HG02884 (cell line): ENCODE measurements around the gene CCDC47.
"Not testable (repeated sequence)": the region's sequence is repeated elsewhere in the genome, so short reads cannot be mapped to it uniquely, and the experiment has no call there.

Source experiments
- ATAC-seq: cut with Tn5 transposase; IDR thresholded peaks from one replicate; pipeline ENCODE4 v1.9.1; 2021; ENCODE audit warnings: mild to moderate bottlenecking, moderate library complexity; ENCODE audit not compliant: unreplicated experiment

Gene CCDC47

GRCh38 chr17:63773272-63774140, at the start of gene CCDC47:
Gene CCDC47, minus strand, starts transcription at chr17:63773597. Its CDS starts 7,422 bp downstream, at chr17:63766175.
- peak; percentile 85 for ATAC-seq

DNA sequence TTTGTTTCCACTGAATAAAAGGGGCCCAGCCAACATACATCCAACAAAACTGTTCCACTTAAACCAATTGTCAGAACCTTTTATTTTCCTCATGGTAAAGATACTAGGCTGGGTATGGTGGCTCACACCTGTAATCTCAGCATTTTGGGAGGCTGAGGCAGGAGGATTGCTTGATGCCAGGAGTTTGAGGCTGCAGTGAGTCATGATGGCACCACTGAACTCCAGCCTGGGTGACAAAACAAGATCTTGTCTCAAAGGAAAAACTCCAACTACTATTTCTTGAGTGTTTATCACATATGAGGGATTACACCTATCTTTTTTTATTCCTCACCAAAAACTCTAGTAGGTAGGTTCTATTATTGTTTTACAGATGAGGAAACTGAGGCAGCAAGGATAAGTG, 49.1 kb upstream of the CCDC47 start:
- ATAC-seq: no peak

- no peak for ATAC-seq
Observed at GRCh38 chr17:63821804-63822203, 48.4 kb upstream of the CCDC47 start.

DNA sequence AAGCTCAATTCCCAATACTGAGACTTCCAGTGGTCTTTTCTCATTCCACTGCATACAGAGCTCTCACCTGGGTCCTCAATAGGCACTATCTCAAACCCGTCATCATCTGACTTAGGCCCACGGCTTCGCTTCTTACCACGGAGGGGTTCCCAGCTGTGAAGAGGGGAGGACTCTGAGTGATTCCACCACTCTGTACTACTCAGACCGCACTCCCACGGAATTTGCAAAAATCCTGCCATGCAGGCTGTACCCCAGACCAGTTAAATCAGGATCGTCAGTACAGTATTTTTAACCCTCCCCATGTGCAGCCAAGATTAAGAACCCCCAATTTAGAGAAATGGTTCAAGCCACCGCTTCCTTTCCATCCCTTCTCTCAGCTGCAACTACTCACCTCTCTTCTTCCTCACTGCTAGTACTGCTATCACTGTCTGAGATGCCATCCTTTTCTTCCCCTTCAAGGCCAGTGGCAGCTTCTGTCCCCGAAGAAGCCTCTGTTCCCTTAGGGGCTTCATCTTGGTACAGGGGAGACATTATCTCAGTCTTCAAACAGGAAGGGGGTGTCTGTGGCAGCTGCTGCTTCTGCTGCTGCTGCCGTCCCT, 47.7 kb upstream of the CCDC47 start:
- no peak for ATAC-seq

DNA sequence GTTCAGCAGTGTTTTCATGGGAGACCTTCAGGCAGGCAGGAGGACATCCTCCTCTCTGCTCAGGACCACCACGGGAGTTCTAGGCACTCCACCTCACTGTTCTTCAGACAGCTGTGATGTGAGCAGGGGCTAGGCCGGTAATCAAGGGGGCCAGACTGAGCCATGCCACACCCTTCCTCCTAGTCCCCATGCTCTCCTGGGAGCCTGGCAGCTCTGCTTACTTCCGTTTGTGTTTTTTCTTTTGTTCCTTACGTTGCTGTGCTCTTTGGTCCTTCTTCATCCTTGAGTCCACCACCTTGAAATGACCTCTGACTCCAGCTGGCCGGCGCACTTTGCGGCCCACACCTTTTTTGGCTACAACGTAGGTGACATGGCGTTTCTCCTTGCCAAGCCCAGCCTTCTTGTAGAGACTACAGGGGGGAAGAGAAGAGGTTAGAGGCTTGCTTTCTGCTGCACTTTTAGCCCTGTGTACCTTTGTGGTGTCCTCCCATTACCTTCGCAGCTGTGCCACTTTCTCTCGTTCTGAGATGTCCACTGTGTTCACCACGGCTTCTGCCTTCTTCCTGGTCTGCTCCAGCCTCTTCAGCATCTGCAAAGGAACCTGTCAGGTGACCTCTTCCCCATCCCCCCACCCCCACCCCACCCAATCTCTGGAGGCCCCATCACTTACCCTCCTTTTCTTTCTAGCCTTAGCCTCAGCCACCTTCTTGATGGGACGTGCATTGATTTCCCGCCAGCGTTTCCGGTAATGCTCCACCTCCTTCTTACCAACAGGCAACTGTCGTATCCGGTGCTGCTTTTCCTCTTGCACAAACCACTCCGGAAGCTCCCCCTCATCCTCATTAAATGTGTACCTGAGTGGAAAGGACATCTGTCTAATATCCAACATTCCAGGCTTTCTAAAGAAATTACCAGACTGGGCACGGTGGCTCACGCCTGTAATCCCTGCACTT, 46.5 kb upstream of the CCDC47 start:
- no peak for ATAC-seq

DNA sequence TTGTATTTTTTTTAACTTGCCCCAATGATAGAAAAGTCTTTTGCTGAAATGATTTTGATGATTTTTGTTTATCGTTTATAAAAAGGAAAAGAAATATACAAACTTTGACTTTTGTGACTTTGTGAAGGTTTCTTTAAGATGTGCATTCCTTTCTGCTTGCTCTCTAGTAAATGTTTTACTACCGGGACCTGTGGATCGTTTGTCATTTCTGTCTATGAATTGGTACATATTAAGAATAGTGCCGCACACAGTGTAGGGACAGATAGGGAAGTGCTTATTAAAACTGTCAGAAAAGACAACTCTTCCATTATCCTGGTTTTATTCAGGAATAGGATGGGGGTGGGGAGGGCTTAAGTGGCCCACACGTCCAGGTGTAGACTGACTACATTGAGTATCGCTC, 45.7 kb upstream of the CCDC47 start:
- no peak for ATAC-seq

DNA sequence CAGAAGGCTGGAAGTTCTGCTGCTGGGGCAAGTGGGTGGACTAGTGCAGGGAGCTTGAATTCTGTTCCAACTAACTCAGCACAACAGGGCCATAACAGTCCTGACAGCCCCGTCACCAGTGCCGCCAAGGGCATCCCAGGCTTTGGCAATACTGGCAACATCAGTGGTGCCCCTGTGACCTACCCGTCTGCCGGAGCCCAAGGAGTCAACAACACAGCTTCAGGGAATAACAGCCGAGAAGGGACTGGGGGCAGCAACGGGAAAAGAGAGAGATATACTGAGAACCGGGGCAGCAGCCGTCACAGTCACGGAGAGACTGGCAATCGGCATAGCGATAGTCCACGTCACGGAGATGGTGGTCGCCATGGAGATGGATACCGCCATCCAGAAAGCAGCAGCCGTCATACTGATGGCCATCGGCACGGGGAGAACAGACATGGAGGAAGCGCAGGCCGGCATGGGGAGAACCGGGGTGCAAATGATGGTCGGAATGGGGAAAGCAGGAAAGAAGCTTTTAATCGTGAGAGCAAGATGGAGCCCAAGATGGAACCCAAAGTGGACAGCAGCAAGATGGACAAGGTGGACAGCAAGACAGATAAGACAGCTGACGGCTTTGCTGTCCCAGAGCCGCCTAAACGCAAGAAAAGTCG, 44.5 kb upstream of the CCDC47 start:
- ATAC-seq: no peak

- no peak for ATAC-seq
Observed at GRCh38 chr17:63816669-63817068, 43.3 kb upstream of the CCDC47 start.

GRCh38 chr17:63816123-63816522, 42.7 kb upstream of the CCDC47 start:
- no peak for ATAC-seq

- ATAC-seq: no peak
Observed at GRCh38 chr17:63809970-63810369, 36.6 kb upstream of the CCDC47 start.

DNA sequence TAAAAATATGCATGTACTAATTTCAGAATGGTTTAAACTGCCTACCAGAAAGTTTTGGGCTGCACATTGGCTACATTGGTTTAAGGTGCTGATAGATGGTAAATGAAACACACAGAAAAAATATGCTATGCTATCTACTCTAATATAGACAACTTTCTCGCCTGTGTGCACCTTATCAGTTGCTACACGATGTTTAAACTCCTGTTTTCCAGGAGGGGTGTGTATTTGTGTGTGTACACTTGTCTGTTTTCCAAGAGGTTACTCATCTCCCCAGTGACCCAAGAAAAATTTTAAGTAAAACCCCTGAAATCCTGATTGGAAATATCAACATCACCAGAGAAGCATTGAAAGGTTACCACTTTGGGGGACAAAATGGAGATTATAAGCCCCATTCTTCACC, 32.2 kb upstream of the CCDC47 start:
- ATAC-seq: no peak

- ATAC-seq: no peak
Observed at GRCh38 chr17:63804328-63804727, 30.9 kb upstream of the CCDC47 start.

DNA sequence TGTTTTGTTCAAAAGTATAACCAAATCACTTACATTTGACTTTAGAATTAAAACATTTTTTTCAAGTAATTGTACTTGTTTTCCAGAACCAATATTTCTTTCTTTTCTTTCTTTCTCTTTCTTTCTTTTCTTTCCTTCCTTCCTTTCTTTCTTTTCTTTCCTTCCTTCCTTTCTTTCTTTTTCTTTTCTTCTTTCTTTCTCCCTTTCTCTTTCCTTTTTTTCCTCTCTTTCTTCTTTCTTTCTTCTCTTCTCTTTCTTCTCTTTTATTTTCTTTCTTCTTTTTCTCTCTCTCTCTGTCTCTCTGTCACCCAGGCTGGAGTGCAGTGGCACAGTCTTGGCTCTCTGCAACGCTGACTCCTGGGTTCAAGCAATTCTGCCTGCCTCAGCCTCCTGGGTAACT, 27.4 kb upstream of the CCDC47 start:
- no peak for ATAC-seq

- no peak for ATAC-seq
Observed at GRCh38 chr17:63798572-63799106, 25.2 kb upstream of the CCDC47 start.

- ATAC-seq: not testable (repeated sequence)
Observed at GRCh38 chr17:63796375-63796774, 23.0 kb upstream of the CCDC47 start.

GRCh38 chr17:63792055-63792729, 18.8 kb upstream of the CCDC47 start:
- no peak for ATAC-seq

DNA sequence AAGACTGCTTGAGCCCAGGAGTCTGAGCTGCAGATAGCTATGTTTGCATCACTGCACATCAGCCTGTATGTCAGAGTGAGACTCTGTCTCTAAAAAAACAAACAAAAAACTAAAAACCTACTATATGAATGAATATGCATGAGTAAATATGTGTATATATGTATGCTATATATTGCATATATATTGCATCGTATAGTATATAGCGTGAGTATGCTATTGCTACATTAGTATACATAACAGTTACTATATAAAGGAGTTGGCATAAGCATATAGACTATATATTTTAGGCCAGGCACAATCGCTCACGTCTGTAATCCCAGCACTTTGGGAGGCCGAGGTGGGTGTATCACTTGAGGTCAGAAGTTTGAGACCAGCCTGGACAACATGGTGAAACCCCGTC, 16.7 kb upstream of the CCDC47 start:
- no peak for ATAC-seq

DNA sequence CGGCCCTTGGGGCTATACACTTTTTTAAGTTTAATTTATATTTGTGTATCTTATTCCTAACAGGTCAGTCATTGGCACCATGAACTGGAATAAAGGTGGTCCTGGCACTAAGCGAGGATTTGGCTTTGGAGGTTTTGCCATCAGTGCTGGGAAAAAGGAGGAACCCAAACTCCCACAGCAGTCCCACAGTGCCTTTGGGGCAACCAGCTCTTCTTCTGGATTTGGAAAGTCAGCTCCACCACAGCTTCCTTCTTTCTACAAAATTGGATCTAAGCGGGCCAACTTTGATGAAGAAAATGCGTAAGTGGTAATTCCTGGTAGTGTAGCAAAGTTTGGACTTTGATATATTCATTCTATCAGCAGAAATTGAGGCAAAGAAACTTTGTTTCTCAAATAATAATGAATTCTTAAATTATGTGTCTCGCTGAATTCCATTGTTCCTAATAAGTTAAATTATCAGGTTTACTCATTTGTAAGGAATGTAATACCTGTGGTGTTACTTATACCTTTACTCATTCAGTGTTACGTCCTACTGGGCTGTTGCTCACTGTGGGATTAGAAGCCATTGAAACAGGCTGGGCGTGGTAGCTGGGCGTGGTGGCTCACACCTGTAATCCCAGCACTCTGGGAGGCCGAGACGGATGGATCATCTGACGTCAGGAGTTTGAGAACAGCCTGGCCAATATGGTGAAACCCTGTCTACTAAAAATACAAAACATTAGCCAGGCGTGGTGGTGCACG, 13.7 kb upstream of the CCDC47 start:
- ATAC-seq: no peak

DNA sequence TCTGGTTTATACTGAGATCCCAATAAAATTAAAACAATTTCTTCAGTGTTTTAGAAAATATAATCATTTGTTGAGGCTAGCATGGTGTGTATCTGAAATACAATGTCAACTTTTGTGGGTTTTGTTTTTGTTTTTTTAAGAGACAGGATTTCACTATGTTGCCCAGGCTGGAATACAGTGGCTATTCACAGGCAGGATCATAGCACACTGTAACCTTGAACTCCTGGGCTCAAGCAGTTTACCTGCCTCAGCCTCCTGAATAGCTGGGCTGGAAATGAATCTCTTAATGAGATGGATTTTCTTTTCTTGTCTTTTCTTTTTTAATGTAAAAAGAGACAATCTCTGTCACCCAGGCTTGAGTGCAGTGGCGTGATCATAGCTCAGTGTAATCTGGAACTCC, 12.7 kb upstream of the CCDC47 start:
- no peak for ATAC-seq
